Stimulated activated CD4-positive, alpha-beta T cell treated with anti-CD3 and anti-CD28 coated beads, Interleukin-15, amount 100 ng/mL, for 24 hours (primary cell): ENCODE data around the gene MEGF11.

Experiments
- DNase-seq: peaks from one replicate; pipeline ENCODE4 v3.0.0-alpha.2; 2020

The MEGF11 gene

DNA sequence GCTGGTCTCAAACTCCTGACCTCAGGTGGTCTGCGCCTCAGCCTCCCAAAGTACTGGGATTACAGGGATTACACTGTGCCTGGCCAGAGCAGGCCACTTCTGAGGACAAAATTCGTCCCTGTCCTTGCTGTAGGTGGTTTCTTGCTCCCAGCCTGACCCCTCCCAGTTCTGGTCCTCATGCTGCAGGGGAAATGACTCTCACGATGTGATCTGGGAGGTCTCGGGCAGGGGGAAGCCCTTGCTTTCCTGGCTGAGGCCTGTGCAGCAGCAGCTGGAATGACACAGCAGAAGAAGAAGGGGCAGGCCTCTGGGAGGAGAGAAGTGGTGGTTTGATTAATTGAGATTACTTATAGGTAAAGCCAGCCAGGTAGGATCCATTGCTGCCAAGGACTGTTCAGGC, 39.3 kb downstream of the MEGF11 start:
- no peak for DNase-seq

DNA sequence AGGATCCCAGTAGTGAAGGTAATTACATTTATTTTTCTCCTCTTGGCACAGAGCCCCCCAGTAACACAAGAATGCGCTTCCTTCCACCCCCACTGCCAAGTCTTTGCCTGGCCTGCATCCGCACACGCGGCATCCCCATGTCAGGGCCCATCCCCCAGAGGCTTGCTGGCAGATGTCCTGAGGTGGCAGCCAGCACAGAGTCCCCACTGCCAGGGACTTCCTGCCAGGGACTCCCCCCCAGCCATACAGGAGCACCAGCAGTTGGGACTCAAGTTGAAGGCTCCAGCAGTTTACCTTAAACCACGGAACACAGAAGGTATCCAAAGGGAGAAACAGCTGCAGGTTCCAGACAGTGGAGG, 41.0 kb downstream of the MEGF11 start:
- DNase-seq: no peak

DNA sequence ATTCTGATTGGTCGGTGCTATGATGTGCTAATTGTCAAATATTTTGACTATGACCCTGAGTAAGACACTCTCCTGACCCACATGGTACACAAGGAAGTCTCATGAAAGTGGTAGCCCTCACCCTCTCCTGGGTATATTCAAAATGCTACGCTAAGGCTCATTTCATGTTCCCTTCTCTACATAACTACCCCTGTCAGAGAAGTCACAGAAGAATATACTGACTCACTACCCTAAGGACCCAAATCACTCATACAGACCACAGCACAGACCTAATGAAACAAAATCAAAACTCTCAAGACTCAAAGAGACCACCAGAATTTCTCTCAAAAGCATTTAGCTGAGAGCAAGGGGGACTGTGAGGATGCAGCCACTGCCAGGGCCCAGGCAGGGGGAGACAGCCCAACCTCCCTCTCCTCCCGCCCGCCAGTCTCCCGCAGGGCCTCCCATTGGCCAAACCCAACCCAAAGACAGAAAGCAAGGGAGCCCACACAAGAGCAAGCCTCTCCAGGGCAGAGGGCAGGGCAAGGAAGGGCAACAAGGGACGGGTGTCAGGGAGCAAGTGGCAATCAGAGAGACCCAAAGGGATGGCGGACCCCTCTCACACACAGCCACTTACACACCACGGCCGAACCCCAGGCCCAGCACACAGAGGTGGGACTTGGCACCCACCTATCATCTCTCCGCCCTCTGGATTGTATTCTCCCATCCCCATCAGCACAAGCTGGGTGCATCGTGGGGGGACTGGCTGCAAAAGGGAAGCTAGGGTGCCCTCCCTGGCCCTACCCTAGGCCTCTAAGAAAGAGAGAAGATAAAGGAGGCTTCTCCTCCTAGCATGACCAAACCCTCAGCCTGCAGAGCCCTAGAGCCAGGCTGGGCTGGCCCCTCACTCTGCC, 41.6 kb downstream of the MEGF11 start:
- DNase-seq: no peak

GRCh38 chr15:66210684-66211083, 42.9 kb downstream of the MEGF11 start:
- DNase-seq: no peak

GRCh38 chr15:66198757-66199156, 54.8 kb downstream of the MEGF11 start:
- no peak for DNase-seq

DNA sequence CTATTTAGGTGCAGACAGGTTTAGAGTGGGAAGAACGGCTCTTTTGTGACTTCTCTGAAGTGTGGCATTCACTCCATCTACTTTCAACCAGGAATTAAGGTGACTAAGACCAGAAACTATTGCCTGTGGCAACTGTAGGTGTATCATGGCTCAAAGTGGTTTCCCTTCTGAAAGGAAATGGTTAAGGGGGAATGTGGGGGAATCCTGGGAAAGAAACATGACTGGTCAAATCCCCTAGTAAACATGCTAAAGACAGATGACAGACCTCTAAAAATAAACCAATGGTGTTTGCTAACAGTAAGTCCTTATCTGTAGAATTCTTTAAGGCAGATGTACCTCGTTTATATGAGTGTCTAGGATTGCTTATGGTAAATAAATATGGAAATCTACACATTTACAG, 56.9 kb downstream of the MEGF11 start:
- DNase-seq: no peak

DNA sequence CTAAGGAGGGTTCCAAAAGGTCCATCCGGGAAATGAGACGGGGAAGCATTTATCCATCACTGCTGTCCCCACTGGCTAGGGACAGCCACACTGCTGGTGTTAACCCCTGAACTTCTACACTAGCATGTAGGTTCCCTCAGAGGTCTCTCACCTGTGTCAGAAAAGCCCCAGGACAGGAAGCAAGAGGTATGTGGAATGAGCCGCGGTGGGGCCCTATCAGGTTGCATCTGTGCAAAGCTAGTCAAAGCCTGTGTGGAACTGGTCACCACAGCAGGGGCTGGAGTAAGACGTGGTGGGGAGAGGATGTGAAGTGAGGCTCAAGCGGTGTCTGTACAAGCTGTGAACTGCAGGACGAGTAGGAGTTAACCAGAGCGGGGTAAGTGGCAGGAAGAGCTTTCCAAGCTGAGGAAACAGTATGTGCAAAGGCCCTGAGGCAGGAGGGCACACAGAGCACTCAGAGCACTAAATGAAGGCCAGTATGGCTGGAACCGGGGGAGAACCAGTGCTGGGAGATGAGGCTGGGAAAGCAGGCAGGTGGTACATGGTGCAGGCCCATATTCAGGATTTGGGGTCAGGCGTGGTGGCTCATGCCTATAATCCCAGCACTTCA, 57.8 kb downstream of the MEGF11 start:
- no peak for DNase-seq

GRCh38 chr15:66193066-66193465, 60.5 kb downstream of the MEGF11 start:
- DNase-seq: no peak

GRCh38 chr15:66190746-66191145, 62.8 kb downstream of the MEGF11 start:
- no peak for DNase-seq

DNA sequence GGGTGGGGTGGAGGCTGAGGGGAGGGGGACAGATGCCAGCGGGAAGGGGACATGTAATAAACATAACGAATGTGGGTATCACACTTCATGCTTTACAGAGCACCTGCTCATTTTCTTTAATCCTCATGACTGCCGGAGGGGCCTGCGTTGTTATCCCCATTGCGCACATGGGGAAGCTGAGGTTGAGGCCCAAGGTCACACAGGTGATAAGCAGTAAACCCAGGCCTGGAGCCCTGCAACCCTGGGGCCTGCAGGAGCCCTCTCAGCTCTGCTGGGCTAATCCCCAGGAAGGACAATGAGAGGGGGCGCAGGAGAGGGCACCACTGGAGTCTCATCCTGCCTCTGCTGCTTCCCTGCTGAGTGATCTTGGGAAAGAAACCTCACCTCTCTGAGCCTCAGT, 64.3 kb downstream of the MEGF11 start:
- no peak for DNase-seq

- no peak for DNase-seq
Observed at GRCh38 chr15:66188464-66188863, 65.1 kb downstream of the MEGF11 start.

DNA sequence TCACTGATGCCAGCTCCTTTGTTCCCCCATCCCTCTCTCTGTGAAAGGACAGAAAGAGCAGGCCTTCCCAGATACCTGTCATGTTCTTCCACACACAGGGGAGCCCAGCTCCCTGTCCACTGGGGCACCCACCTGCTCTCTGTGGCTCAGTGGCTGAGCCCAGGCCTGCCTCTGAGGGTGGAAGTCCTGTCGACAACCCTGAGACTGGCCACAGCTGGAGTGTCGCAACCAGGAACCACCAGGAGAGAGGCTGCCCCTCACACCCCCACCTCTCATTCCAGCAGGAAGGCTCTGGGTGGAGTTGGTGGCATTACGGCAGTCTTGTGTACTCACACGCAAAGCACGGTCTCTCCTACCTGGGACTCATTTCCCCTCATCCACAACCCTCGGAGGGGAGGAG, 66.3 kb downstream of the MEGF11 start:
- no peak for DNase-seq

DNA sequence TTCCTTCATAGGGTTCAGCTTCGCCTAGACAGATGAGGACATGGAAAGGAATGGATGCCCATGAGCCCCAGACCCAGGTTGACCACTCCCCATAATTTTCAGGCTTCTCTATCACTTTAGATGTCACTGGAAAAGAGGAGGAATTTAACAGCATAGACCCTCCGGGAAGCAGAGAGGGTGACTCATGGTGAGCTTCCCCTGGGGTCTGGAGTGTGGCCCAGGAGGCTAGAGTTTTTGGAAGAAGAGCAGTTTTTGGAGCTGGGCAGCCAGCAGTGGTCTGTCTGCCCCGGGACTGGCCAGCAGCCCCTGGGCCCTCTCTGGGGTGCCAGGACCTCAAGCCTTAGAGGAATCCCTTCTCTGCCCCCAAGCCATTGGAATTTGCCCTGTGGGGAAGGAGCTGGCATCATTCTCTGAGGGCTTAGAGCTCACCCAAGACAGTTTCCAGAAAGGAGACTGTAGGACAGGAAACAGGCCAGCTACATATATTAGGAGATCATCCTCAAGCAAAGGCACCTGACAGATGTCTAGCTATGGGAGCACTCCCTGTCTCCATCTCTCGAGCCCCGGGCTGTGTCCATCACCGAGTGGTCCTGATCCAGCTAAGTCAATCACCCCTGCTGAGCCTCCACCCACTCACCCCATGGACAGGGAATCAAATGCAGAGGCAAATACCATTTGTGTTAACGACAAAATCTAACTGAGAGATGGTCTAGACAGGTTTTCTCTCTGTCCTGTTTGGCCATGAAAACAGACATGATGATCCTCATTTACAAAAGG, 67.3 kb downstream of the MEGF11 start:
- no peak for DNase-seq

- DNase-seq: no peak
Observed at GRCh38 chr15:66184936-66185790, 68.4 kb downstream of the MEGF11 start.

DNA sequence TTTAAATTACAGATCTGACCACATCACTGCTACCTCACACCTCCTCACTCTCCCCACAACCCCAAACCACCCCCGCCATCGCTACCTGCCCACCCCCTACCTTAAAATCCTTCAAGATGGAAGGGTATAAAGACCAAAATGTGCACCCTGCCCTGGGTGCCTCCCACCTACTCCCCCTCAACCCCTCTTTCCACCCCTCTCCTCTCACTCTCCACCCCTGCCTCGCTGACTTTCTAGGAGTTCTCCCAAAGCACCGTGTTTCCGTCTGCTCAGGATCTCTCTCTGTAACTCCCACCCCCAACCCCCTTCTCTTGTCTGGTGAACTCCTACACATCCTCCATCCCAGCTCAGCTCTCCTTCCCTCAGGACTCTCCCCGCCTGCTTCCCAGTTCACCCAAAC, 69.1 kb downstream of the MEGF11 start:
- DNase-seq: no peak

DNA sequence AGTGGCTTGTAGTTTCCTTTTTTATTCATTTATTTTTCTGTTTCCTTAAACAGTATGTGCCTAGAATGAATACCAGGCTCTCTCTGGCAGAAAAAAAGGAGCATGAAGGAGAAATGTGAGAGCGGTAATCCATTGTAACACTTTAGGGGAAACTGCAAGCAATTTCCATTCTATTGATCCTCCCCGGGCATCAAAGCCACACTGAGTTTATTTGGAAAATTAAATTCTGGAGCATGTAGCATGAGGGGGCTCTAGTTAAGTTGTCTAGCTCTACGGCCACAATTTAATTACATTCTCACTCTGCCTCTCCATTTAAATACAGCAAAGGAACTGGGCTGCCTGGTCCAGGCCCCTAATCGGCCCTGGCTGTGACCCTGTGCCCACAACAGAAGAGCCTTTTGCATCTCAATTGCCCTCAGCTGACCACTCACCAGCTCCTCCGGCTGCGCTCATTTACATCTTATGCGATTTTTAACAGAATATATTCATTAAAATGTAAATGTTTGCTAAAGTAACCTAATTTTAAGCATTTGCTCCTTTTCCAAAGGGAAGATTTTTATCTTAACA, 72.9 kb downstream of the MEGF11 start:
- no peak for DNase-seq

DNA sequence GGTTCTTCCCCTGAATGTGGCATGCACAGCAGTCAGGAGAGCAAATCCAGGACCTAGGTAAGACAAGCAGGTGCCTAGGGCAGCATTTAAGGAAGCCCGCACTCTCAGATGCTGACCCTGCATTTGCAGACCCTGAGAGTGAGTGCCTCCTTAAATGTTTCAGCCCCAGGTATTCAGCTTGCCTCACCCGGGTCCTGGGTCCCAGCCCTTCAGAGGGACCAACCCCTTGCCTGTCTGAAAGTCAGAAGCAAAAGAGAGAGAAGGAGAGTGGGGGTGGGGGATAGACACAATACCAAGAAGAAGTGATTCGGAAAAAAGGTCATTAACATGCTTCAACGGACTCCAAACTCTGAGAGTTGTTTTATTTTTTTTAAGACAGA, 75.0 kb downstream of the MEGF11 start:
- DNase-seq: no peak

- no peak for DNase-seq
Observed at GRCh38 chr15:66172324-66172980, 81.1 kb downstream of the MEGF11 start.

- no peak for DNase-seq
Observed at GRCh38 chr15:66171841-66172240, 81.7 kb downstream of the MEGF11 start.

- no peak for DNase-seq
Observed at GRCh38 chr15:66170716-66171115, 82.8 kb downstream of the MEGF11 start.

- DNase-seq: no peak
Observed at GRCh38 chr15:66170042-66170441, 83.5 kb downstream of the MEGF11 start.

DNA sequence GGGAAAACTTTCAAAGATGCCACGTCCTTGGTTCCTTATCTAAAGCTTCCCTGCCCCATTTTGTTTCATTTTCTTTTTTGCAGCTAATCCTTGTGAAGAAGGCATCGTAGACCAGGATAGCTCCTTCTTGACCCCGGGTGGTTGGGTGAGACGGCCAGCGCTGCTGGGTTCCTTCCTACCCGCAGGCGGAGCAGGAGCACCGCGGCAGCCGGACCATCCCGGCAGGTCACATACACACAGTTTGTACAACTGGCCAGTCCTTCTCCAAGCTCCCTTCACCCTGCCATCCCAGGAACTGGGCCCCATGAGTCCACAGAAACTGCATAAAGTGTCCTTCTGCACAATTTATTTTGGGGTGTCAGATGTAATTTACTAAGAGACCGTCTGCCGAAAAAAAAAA, 83.9 kb downstream of the MEGF11 start:
- DNase-seq: no peak
